M059J (cell line): Measurements from ENCODE around the gene WNK2. TPM values are rescaled to one million over a fixed set of nuclear protein-coding genes. Genes with fewer than 3 reads are reported as not detected.

ENCODE experiments used
- DNase-seq: peaks from one replicate; pipeline ENCODE4 v3.0.0-alpha.2; 2012; ENCODE audit warnings: low read depth
- total RNA-seq: library from RNA; depleted of rRNA; stranded (reverse); fragments of >200 nt; shearing (Covaris generic); gene quantifications from 2 replicates; pipeline ENCODE4 v1.2.3, GENCODE V29; 2014

Gene WNK2
- total RNA-seq, 1 experiment from 2014 or later: 0.02 TPM

- no peak for DNase-seq
These were observed 111.1 kb downstream of the WNK2 start for GRCh38 chr9:93295031-93295430.

- no peak for DNase-seq
These were observed 111.6 kb downstream of the WNK2 start for GRCh38 chr9:93295456-93296076.

- DNase-seq: no peak
These were observed 113.0 kb downstream of the WNK2 start for GRCh38 chr9:93296889-93297480.

- DNase-seq: no peak
These were observed 113.9 kb downstream of the WNK2 start for GRCh38 chr9:93297659-93298497.

DNA sequence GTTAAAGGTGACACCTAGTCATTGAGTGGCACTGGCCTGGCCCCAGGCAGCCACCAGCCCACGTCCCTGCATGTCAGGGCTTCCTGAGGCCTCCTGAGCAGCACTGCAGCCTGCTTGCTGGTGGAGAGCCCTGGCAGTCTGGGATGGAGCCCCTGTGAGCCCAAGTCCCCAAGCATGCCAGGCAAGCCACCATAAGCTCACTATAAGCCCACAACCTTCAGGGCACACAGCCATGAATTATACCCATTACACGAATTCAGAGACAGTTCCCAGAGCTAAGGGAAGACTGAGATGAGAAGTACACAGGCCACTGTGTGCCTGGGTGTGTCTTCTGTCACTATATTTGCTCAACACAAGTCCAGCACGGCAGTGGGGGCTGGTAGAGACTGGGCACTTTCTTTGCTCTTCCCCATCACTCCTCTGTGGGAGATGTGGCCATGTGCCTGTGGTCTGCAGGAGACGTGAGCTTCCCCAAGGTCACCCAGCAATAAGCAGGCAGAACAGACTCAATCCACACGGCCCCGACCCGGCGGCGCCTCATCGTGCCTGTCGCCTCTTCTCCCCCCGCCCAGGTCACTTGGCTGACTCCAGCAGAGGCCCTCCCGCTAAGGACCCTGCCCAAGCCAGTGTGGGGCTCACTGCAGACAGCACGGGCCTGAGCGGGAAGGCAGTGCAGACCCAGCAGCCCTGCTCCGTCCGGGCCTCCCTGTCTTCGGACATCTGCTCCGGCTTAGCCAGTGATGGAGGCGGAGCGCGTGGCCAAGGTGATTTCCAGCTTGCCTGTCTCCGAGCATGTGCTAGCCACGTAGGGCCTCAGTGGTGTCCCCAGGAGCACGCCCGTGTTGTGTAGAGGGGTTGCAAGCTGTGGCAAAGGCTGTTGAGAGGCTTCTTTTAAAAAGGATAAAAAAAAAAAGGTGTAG lies 114.8 kb downstream of the WNK2 start:
- no peak for DNase-seq

DNA sequence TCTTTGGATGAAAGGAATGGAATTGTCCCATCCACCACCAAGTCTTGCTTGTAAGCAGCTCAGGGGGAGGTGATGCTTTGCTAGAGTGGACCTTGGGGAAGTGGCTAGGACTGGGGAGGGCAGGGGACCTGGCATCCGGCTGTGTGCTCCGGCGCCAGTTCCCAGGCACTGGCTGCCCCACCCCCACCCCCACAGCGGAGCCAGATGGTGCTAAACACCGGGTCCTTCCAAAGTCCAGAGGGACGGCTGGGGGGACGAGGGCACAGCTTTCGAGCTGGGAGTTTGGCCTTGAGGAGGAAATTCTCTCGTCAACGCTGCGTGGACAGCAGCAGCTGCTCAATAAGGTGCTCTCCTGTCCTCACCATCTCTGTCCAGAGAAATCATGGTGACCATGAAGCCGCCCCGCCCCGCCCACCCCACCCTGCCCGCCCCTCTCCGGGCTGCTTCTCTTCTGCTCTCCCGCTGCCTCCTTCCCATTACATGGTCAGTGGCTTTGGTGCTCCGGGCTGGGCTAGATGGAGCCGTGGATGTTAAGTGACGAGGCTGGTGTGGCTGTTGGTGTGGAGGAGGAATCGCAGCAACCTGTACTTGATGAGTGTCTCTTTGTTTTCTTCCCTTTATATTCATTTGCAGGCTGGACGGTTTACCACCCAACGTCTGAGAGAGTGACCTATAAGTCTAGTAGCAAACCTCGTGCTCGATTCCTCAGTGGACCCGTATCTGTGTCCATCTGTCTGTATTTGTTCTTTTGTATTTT lies 115.7 kb downstream of the WNK2 start:
- DNase-seq: no peak

DNA sequence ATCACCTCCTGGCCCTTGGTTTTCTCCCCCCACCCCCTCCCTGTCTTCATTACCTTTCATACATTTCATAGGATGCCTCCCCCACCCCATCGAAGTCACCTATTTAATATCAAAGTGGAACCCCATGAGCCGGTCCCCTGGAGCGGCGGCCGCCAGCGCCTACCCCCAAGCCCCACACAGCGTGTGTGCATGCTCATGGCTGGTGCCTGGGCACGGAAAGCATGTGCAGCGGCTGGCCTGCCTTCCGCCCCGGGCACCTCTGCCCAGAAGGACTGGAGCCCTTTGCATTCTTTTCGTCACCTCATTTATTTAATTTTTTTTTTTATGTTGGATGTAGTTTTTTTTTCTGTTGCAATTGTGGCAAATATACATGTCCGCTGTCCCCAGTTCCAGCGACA lies 116.2 kb downstream of the WNK2 start:
- DNase-seq: no peak

GRCh38 chr9:93300585-93301081 lies 116.7 kb downstream of the WNK2 start:
- no peak for DNase-seq

GRCh38 chr9:93301291-93301811 lies 117.4 kb downstream of the WNK2 start:
- DNase-seq: no peak

DNA sequence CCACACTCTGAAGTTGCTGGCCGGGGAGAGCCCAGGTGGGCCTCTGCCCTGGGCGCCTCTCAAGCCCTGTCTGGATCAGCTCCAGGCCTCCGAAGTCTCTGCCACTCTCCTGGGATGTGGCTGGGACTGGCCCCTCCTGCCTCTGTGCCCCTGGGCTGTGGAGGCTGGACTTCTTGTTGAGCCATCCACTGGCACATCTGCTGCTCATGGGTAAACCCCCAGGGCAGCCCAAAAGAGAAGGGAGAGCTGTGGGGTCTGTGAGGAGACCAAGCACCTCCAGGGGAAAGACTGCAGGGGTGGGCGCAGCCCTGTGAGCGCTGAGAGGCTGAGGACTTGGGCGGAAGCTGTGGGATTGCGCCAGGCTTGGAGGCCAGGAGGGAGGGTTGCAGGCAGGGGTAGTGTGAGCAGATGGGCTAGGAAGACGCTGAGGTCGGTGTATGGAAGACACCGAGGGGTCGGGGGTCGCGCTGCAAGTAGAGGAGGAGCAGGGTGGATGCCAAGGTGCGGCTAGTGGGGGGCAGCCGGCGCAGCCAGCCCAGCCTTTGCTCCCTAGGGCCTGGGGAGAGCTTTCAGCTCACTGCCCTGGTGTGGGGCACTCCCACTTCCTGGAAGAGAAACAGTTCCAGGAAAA lies 118.1 kb downstream of the WNK2 start:
- no peak for DNase-seq

DNA sequence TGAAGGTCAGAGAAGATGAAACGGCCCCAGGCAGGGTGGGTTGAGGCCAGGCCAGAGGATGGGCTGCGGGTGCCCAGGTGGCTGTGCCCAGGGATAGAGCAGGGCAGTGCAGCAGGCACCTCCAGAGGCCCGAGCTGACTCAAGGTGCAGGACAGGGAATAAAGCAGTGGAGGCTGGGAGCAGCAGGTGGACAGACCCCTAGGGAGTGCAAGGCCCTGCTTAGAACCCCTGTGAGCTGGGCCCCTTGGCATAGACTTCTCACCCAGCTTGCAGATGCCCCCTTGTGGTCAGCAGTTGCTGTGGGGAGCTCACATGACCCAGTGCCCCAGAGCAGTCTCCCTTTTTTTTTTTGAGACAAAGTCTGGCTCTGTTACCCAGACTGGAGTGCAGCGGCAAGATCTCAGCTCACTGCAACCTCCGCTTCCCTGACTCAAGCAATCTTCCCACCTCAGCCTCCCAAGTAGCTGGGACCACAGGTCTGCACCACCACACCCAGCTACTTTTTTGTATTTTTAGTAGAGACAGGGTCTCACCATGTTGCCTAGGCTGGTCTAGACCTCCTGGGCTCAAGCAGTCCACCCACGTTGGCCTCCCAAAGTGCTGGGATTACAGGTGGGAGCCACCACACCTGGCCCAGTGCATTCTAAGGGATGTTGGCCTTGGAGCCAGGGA lies 118.8 kb downstream of the WNK2 start:
- DNase-seq: peak; percentile 58

DNA sequence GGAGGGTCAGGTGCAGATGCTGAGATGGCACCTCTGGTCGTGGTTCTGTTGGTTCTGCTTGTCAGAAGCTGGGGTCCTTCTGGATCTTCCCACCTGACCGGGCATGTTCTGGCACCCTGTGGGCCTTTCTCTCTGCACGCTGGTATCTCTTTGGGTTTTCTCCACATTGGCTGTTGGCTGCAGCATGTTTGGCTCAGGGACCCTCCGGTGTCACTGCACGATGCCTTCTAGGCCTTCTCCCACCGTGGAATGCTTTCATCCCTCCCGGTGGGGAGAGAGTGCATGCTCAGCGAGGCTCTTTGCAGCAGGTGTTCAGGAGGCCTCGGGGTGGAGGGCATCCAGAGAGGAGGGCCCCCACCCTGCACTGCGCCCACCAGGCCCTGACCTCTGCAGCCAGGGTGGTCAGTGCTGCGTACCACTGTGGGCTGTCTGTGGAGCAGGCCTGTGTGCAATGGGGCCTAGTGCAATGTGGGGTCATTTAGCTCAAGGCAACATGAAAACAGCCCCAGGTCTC lies 119.4 kb downstream of the WNK2 start:
- no peak for DNase-seq

DNA sequence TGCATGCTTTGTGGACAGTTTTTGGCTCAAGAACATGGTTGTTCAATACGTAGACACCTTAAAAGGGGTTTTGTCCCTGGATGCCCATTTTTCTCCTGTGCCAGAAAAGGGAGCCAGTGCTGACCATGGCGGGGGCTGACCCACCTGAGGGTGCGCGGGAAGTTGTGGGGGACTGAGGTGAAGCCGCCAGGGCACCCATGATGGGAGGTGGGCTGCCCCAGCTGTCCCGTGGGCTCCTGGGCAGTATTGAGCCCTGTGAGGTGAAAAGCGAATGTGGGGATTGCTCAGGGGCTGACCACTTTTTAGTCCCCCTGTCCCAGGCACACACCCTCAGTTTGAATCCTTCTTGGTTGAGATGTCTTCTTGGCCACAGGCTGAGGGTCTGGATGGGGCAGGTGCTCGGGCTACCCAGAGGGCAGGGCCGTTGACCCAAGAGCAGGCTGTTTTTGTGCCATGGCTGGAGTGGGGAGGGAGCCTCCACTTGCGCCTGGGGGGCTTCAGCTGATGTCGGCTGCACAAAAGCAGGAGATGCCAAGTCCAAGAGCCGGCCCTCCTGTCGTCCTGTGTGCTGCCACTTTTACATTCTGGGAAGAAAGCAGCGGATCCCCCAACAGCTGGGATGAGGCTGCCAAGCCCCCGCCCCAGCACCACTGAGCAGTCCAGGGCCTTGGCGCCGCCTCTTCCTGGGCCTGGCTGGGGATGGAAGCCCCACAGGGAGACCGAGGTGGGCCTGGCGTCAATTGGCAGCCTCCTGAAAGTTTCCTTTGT lies 120.1 kb downstream of the WNK2 start:
- no peak for DNase-seq

DNA sequence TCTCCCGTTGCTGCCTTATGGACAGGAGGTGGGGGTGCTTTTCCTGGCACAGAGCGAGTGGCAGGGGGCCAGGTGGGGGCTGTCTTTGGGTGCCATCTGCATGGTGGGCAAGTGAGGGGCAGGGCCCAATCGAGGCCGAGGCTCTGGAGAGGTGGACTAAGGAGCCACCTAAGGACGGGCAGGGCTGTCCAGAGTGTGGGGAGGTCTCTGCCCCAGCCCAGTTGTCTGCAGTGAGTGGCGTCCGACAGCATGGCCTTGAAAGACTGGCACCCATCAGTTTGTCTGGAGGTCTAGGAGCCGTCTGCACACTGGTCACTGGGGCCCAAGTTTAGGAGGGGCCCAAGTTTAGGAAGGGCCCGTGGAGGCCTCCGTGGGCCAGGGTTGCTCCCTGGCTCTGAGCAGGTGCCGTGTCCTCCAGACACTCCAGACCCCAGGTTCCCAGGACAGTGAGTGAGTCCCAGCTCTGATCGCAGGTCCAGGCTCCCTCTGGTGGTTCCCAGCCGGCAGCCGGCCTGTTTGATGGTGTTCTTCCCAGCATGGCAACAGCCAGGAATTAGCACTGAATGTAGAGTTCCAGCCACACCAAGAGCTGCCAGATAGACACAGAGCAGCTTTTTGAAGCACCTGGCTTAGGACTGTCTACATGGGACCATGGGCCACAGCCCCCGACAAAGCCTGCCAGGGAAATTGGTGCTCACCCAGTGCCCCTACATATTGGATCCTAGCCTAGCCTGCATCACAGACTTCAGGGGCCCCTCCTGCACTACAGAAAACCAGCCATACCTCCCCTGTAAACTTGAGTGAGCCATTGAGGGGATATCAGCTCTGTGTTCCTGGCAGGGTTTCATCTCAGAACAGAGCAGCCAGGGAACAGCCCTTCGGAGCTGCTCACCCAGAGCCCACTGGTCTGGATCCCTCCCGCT lies 120.9 kb downstream of the WNK2 start:
- DNase-seq: peak; percentile 57

- no peak for DNase-seq
These were observed 121.6 kb downstream of the WNK2 start for GRCh38 chr9:93305497-93306020.

GRCh38 chr9:93306081-93306480 lies 122.1 kb downstream of the WNK2 start:
- DNase-seq: no peak

DNA sequence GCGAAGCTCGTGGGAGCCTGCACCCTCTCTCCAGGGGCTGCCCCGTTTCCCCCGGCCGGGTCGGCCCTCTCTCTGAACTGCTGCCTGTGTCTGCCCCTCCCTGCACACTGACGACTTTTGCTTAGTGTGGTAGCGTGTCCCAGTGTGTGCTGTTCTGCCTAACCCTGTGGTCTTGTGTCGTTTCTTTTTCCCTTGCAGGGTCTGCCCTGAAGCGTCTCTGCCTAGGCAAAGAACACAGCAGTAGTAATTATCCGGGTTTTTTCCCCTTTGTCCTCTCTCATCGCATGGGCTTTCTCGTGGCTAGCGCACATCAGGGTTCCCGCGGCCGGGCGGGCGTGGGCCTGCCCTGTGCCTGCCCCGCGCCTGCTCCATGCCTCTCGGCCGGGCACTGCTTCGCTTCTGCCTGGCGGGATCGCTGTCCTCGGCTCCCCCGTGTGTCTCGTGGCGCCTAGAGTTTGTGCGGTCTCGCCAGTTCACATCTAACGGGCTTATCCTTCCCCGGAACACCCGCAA lies 122.7 kb downstream of the WNK2 start:
- DNase-seq: no peak
